H1 (cell line): Measurements from ENCODE around the gene SPACA4. TPM values are rescaled to one million over a fixed set of nuclear protein-coding genes. Genes with fewer than 3 reads are reported as not detected.

Experiments used
- CBX8 ChIP-seq: fragments of 300-800, 300-1000 bp; sonication (generic); IDR thresholded peaks from 2 replicates; pipeline ENCODE4 v1.7.1; 2016; ENCODE audit warnings: low read depth, low read length, borderline replicate concordance
- CHD1 ChIP-seq: IDR thresholded peaks from 2 replicates; pipeline ENCODE4 v1.6.1; 2012; ENCODE audit warnings: low read depth, low read length, improper control_type of control experiment
- CHD2 ChIP-seq: IDR thresholded peaks from 2 replicates; pipeline ENCODE4 v1.6.1; 2012; ENCODE audit warnings: low read length, improper control_type of control experiment
- HDAC6 ChIP-seq: IDR thresholded peaks from one replicate; pipeline ENCODE4 v1.7.1; 2012; ENCODE audit warnings: low read depth, mild to moderate bottlenecking, inconsistent platforms, low read length, moderate library complexity
- TBP ChIP-seq: IDR thresholded peaks from 2 replicates; pipeline ENCODE4 v1.6.1; 2011; ENCODE audit warnings: low read depth, low read length, improper control_type of control experiment
- polyA plus RNA-seq, 7 experiments: library from polyadenylated mRNA; depleted of rRNA in 3 of 7; stranded (reverse) in 5 of 7; unstranded in 2 of 7; fragments of >200 nt in 5 of 7; fragments of 200-250 nt in 2 of 7; gene quantifications; 1 replicate in 5 of 7; 2 replicates in 1 of 7; 4 replicates in 1 of 7; pipeline versions ENCODE4 v1.2.1 to v1.2.3, GENCODE V29; 2011 to 2013; ENCODE audit warnings: missing spikeins in 2 of 7, mixed read lengths in 2 of 7
- total RNA-seq: library from RNA; stranded (reverse); fragmentation: NEBNext Ultra II Directional; extraction: Animal tissue kit (Norgen Biotek cat#: 25700); gene quantifications from 2 replicates; pipeline ENCODE4 v1.2.1, GENCODE V29; 2021
- TF ChIP-seq, protein P1 (sequence below): IDR thresholded peaks from 2 replicates; pipeline ENCODE4 v1.6.1; 2011; ENCODE audit warnings: low read depth, mild to moderate bottlenecking, low read length; ENCODE audit not compliant: insufficient read depth

SPACA4 gene
- total and polyA plus RNA-seq, 2 of the 8 experiments (the other 6 are each of a cell fraction or from before 2014, with no cell fraction given), result not detected

DNA sequence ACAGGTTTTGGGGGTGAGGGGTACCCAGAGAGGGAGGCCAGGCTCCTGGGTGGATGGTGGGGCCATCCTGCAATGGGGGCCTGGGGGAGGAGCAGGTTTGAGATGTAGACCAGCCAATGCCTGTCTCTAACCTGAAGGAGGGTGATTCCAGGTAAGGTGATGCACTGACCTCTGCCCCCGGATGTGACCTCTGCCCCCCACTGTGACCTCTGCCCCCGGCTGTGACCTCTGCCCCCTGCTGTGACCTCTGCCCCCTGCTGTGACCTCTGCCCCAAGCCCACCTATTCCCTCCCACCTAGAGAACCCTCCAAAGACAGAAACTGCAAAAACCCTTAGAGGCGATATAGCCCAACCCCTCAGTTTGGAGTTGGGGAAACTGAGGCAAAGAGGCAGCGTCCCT is 10.3 kb upstream of the SPACA4 start (continued):
- TF ChIP-seq HDAC6 (no peak), CBX8 (no peak), TBP (no peak), CHD2 (no peak), CHD1 (no peak)
- TF ChIP-seq, protein P1, sequence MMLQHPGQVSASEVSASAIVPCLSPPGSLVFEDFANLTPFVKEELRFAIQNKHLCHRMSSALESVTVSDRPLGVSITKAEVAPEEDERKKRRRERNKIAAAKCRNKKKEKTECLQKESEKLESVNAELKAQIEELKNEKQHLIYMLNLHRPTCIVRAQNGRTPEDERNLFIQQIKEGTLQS, result no peak
